ENCODE data around the gene CKS2.
"Not testable (repeated sequence)": the region's sequence is repeated elsewhere in the genome, so short reads cannot be mapped to it uniquely, and the experiment has no call there.

Gene CKS2

DNA sequence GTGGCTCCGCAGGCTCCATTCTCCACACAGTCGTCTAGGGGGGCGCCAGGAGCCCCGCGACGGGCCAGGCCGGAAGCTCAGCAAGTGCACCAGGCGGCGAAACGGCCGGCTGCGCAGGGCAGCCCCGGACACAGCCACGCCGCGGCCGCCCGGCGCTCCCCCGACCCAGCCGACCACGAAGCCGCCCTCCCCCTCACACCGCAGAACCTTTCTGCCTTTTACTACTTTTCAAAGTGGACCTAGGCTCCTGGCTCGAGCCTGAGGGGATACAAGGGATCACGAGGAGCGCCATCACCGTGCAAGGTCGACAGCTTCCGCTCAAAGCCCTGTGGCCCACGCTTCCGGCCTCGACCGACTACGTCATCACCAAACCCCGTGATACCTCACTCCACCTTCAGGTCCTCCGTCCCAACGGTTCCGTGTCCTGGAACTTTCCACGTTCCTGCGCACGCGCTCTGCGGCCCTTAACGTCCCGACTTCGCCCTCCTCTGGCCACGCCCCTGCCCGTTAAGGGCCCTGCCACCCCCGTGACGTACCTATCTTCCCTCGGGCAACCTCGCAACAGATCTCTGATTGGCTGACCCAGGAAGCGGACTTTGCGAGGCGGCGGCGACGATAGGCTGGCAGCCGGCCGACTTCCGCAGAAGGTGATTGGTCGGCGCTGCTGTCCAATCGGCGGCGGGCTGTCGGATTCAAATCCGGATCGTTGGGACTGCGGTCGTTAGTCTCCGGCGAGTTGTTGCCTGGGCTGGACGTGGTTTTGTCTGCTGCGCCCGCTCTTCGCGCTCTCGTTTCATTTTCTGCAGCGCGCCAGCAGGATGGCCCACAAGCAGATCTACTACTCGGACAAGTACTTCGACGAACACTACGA, at the start of gene CKS2:
Gene CKS2, plus strand, starts transcription at position 721 of the 871 bp plus-strand sequence. Its CDS starts 98 bp downstream, at position 819.
- DNase-seq (ENCODE audit: low read depth in 2 of 2, low spot score in 1 of 2) = peak; percentile 99 to 100

DNA sequence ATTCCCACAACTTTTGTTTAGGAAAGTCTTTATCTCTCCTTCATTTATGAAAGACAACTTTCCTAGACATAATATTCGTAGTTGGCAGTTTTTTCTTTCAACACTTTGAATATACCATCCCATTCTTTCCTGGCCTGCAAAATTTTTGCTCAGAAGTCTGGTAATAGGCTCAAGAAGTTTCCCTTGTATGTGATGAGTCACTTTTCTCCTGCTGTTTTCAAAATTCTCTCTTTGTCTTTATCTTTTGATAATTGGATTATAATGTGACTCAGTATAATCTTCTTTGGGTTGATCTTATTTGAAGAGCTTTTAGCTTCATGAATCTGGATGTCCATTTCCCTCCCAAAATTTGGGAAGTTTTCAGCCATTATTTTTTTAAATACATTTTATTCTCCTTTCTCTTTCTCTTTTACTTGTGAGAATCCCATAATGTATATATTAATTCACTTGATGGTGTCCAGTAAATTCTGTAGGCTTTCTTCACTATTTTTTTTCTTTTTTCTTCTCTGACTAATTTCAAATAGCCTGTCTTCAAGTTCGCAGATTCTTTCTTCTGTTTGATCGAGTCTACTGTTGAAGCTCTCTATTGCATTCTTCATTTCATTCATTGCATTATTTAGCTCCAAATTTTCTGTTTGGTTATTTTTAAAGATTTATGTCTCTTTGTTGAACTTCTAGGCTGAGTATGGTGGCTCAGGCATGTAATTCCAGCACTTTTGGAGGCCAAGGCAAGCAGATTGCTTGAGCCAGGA, 37.3 kb upstream of the CKS2 start:
- DNase-seq (ENCODE audit: low read depth in 2 of 2, low spot score in 1 of 2) = no peak

DNA sequence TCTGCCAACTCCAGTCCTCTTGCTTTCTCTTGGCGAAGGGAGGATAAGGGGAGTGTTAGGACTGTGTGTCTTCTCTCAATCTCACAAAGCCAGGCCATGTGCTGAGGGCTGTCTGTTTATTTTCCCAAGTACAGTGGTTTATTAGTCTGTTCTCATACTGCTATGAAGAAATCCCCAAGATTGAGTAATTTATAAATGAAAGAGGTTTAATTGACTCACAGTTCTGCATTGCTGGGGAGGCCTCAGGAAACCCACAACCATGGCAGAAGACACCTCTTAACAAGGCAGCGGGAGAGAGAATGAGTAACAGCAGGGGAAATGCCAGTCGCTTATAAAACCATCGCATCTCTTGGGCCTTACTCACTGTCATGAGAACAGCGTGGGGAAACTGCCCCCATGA, 36.2 kb upstream of the CKS2 start:
- DNase-seq (ENCODE audit: low read depth in 2 of 2, low spot score in 1 of 2) = no peak

DNA sequence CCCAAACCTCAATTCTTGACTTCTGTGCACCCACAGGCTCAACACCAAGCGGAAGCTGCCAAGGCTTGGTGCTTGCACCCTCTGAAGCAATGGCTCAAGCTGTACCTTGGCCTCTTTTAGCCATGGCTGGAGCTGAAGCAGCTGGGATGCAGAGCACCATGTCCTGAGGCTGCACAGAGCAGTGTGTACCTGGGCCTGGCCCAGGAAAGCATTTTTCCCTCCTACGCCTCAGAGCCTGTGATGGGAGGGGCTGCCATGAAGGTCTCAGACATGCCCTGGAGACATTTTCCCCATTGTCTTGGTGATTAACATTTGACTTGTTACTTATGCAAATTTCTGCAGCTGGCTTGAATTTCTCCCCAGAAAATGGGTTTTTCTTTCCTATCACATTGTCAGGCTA, 35.0 kb upstream of the CKS2 start:
- not testable (repeated sequence) for DNase-seq (ENCODE audit: low read depth in 2 of 2, low spot score in 1 of 2)

DNA sequence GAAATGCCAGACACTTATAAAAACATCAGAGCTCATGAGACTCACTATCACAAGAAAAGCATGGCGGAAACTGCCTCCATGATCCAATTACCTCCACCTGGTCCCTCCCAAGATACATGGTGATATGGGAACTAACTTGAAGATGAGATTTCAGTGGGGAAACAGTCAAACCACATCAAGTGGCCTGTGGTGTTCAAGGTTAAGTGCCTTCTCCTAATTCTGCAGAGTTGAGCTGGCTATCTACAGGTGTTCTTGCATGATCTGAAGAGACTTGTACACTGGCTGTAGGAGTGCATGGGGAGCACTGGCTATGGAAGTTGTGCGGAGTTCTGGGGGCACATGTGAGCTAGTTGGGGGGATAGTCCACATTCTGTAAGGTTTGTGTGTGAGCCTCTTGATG, 34.0 kb upstream of the CKS2 start:
- DNase-seq (ENCODE audit: low read depth in 2 of 2, low spot score in 1 of 2) = no peak

DNA sequence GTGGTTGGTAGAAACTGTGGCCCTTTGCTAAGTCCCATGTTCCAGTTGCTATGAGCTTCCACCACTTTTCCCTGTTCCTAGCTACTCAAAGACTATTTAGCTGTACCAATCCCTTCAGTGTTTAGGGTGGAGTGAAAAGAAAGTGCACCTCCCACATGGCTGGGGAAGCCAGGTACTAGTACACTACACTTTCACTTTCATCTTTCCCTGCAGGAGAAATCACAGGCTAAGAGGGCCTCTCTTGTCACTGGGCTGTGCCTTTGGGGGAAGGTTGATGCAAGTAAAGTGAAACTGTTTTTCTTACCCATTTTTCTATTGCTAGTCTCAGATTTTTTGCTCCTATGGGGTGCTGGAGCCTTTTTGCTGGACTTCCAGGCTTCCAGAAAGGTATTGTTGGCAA, 33.5 kb upstream of the CKS2 start:
- peak in 1 of 2 donors; percentile 3 for DNase-seq (ENCODE audit: low read depth in 2 of 2, low spot score in 1 of 2)

DNA sequence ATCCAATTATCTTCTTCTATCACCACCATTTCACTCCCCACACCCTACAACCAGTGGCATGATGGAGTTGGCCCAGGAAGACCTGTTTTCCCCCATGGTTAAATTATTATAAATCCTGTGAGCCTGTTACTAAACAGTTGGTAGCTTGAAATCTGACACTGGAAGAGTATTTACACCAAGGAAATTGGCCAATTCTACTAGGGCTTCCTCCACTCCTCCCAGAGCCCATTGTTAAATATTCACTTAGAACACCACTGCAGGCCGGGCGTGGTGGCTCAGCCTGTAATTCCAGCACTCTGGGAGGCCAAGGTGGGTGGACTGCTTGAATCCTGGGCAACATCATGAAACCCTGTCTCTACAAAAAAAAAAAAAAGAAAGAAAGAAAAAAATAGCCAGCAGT, 32.4 kb upstream of the CKS2 start:
- no peak for DNase-seq (ENCODE audit: low read depth in 2 of 2, low spot score in 1 of 2)

DNA sequence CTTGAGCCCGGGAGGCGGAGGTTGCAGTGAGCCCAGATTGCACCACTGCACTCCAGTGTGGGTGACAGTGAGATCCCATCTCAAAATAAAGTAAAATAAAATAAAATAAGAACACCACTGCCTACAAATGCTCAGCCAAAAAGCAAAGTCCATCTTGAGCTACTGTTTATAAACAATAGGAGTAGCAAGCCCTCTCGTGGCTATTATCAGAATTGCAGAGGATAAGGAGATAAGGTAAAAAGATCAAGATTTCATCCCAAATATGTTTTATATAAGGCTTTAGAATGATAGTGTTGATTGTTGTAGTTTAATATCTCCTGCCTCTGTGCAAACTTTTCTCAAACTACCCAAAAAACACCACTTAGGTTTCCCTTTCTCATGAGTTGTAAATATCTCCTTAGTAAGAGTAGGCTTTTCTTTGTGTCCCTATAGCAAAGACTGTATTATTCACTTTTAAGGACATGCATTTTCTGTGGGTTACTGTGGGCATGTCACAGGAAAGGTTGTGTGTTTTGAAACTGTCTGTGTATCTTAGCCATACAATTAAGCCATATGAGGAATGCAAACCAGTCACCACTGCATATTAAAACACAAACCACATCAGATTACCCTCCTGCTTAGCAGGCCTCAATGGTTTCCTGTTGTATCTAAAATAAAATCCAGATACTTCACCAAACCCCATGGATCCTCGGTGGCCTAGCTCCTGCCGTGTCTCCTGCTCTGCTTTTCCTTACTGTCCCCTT, 31.8 kb upstream of the CKS2 start:
- no peak for DNase-seq (ENCODE audit: low read depth in 2 of 2, low spot score in 1 of 2)

DNA sequence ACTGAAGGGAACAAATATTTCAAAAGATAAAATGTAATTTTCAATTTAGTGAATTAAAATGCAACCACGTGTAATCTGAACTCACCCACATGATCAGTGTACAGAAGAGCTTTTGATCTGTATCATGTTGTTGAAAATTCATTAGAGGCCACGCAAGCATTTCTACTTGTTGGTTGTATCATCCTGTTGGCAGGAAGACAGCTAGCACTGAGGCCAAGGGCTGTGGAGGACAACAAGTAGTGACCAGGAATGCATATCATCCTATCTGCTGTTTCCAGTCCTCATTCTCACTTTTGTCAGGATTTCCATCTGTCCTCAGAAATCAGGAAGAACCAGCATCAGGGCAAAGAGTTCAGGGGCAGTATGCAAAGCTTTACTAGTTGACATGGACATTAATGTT, 29.9 kb upstream of the CKS2 start:
- DNase-seq (ENCODE audit: low read depth in 2 of 2, low spot score in 1 of 2) = no peak

DNA sequence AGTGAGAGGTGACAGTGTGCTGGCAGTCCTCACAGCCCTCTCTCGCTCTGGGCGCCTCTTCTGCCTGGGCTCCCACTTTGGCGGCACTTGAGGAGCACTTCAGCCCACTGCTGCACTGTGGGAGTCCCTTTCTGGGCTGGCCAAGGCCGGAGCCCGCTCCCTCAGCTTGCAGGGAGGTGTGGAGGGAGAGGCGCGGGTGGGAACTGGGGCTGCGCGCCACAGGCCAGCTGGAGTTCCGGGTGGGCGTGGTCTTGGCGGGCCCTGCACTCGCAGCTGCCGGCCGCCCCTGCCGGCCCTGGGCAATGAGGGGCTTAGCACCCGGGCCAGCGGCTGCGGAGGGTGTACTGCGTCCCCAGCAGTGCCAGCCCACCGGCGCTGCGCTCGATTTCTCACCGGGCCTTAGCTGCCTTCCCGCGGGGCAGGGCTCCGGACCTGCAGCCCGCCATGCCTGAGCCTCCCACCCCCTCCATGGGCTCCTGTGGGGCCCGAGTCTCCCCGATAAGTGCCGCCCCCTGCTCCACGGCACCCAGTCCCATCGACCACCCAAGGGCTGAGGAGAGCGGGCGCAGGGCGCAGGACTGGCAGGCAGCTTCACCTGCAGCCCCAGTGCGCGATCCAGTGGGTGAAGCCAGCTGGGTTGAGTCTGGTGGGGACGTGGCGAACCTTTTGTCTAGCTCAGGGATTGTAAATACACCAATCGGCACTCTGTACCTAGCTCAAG, 28.6 kb upstream of the CKS2 start:
- DNase-seq (ENCODE audit: low read depth in 2 of 2, low spot score in 1 of 2) = not testable (repeated sequence)

DNA sequence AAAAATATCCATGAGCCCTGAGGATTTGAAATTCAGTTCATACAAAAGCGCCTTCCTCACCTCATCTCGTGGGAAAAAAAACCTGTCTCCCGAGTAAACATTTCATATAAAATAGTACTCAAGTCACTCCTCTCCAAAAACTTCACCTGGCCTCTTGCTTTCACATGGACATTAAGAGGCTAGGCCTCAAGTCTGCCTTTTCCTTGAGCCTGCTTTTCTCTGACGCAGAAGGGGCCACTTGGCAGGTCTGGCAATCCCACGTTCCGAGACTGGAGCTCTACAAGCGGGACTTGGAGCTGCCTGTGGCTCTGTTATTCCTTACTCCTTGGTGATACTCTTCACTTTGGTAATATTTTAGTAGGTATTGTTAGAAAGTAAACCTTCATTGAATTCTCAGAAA, 26.9 kb upstream of the CKS2 start:
- no peak for DNase-seq (ENCODE audit: low read depth in 2 of 2, low spot score in 1 of 2)

DNA sequence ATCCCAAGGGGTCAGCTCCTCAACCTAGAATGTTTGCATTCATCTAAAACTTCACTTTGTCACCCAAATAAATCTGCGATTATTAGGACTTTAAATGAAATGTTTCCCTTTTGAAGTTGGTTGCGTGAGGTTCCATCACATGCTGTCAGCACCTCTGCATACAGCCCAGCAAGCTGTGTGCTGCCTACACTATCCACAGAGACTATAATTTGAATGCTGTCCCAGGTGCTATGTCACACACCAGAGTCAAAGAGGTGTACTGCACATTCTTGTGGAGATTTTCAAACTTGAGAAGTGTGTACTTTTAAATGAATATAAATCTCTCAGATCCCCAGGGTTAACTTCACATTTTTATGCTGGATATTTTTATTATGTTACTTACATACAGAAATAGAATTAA, 19.3 kb upstream of the CKS2 start:
- DNase-seq (ENCODE audit: low read depth in 2 of 2, low spot score in 1 of 2) = no peak

DNA sequence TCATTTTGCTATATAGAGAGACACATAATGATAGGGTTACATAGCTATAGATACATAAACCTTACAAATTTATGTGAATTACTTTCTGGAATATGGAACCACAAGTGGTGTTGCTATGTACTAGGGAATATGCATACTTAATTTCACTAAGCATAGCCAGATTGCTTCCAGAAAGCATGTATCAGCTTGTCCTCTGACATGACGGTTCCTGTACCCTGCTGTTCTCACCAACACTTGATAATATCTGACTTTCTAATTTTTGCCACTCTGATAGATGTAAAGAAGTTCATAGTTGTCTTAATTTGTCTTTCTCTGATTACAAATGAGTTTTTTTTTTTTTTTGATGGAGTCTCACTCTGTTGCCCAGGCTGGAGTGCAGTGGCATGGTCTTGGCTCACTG, 18.0 kb upstream of the CKS2 start:
- DNase-seq (ENCODE audit: low read depth in 2 of 2, low spot score in 1 of 2) = no peak

DNA sequence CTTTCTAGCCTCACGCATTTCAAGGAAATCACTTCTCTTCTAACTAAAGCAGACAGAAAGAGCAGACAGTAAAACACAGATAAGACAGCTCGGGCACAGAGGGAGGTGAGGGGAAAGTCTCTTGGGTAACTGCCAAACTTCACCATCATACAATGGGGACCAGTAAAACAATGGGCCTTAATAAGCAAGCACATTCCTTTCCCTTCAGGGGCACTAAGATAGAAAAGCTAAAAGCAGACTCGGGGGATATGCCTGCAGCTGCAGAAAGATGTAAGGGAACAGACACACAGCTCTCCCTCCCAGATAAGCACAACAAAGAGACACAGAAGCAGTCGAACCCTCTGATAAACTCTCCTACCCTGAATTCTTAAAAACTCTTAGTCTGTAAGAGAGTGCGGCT, 15.6 kb upstream of the CKS2 start:
- no peak for DNase-seq (ENCODE audit: low read depth in 2 of 2, low spot score in 1 of 2)

DNA sequence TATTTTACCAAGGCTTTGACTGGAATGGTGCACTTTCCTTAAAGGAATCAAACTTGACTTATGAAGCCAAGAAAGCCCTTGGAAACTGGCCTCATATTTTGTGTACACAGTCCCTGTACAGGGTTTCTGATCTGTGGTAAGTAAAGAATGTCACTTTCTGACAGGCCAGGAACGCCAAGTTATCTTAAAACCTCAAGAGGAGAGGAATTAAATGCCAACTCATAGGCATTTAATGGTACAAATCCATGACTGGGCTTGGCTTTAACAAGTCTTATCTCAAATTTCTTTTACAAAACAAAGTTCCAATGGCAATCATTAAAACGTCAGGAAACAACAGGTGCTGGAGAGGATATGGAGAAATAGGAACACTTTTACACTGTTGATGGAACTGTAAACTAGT, 9.0 kb upstream of the CKS2 start:
- DNase-seq (ENCODE audit: low read depth in 2 of 2, low spot score in 1 of 2) = not testable (repeated sequence)

DNA sequence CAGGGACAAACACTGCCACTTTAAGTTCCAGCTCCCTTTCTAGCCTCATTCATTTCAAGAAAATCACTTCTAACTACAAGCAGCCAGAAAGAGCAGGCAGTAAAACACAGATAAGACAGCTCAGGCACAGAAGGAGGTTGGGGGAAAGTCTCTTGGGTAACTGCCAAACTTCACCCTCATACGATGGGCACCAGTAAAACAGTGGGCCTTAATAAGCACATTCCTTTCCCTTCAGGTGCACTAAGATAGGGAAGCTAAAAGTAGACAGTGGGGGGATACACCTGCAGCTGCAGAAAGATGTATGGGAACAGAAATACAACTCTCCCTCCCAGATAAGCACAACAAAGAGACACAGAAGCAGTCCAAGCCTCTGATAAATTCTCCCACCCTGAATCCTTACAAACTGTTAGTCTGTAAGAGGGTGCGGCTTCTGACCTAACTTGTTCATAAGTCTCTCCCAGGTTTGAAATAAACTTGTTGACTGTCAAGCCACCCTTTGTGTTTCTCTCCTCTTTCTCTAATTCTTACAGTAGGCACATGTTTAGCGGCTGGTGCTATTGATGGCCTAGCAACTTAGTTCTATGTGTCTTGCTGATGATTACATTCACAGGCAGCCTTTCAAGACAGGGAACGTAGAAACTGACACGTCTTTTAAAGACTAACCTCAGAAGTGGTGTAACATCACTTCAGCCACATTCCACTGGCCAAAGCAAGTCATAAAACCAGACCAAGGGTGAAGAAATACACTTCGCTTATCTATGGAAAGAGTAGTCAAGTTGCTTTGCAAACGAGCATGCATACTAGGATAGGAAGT, 6.8 kb upstream of the CKS2 start:
- DNase-seq (ENCODE audit: low read depth in 2 of 2, low spot score in 1 of 2) = no peak

DNA sequence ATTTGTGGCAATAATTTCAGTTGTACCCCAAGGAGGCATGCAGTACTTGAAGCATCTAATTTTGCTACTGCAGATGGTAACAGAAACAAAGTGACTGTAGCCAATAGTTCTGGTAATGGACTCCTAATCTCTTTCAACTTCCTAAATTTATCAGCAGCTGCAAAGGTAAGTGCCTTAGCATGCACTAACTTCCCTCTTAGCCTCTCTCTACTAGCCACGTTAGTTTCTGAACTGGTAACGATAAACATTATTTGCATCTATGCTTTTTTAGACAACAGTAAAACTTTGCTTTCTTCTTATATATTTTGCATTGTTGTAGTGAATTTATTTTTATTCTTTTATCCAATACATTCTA, 6.2 kb upstream of the CKS2 start:
- DNase-seq (ENCODE audit: low read depth in 2 of 2, low spot score in 1 of 2) = no peak

DNA sequence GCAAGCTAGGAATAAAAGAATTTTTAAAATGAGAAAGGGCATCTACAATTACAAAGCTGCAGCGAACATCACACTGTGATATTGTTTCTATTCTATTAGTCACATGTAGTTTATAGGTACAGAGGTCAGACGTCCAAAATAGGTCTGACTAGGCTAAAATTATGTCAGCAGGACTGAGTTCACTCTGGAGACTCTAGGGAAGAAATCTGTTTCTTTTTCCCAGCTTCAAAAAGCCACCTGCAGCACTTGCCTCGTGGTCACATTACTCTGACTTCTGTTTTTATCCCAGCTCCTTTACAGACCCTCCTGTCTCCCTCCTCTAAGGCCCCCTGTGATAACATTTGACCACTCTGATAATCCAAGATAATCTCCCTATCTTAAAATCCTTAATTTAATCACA, 5.1 kb upstream of the CKS2 start:
- no peak for DNase-seq (ENCODE audit: low read depth in 2 of 2, low spot score in 1 of 2)

DNA sequence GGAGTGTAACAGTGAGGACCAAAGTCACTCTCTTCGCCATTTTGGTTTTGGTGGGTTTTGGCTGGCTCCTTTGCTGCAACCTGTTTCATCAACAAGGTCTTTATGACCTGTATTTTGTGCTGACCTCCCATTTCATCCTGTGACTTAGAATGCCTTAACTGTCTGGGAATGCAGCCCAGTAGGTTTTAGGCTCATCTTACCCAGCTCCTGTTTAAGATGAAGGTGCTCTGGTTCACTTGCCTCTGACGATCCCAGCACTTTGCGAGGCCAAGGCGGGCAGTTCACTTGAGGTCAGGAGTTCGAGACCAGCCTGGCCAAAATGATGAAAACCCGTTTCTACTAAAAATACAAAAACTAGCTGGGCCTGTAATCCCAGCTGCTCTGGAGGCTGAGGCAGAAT, 1.8 kb upstream of the CKS2 start:
- DNase-seq (ENCODE audit: low read depth in 2 of 2, low spot score in 1 of 2) = no peak
